ACC112 (cell line): ENCODE data around the gene ZBTB16.

ENCODE experiments used
- H2AFZ ChIP-seq: fragments of 200-600 bp; sonication (generic); one replicate; pipeline ENCODE4 v1.6.0; 2017; ENCODE audit warnings: antibody characterized with exemption, low read length; ENCODE audit not compliant: unreplicated experiment
- H3K27ac ChIP-seq: fragments of 200-600 bp; sonication (generic); 2 replicates; pipeline ENCODE4 v1.5.1; 2014; ENCODE audit warnings: low read depth, mild to moderate bottlenecking, antibody characterized with exemption, low read length, moderate library complexity
- H3K27me3 ChIP-seq: fragments of 200-600 bp; sonication (generic); 2 replicates; pipeline ENCODE4 v1.6.1; 2014; ENCODE audit warnings: mild to moderate bottlenecking, antibody characterized with exemption, low read length, moderate library complexity, mixed read lengths; ENCODE audit not compliant: insufficient read depth
- H3K36me3 ChIP-seq: fragments of 200-600 bp; sonication (generic); 2 replicates; pipeline ENCODE4 v1.6.1; 2016; ENCODE audit warnings: mild to moderate bottlenecking, antibody characterized with exemption, low read length, moderate library complexity, mixed read lengths; ENCODE audit not compliant: insufficient read depth
- H3K4me1 ChIP-seq: fragments of 200-600 bp; sonication (generic); one replicate; pipeline ENCODE4 v1.6.1; 2016; ENCODE audit warnings: low read length, mixed read lengths; ENCODE audit not compliant: insufficient read depth, unreplicated experiment, control insufficient read depth
- H3K4me3 ChIP-seq: fragments of 200-600 bp; sonication (generic); 2 replicates; pipeline ENCODE4 v1.5.1; 2014; ENCODE audit warnings: mild to moderate bottlenecking, low read depth, low read length
- H3K79me2 ChIP-seq: fragments of 200-600 bp; sonication (generic); one replicate; pipeline ENCODE4 v1.6.0; 2016; ENCODE audit warnings: low read length; ENCODE audit not compliant: control insufficient read depth, unreplicated experiment, insufficient read depth

Gene ZBTB16

GRCh38 chr11:114281388-114281956 lies 222.0 kb downstream of the ZBTB16 start:
- H3K4me3 ChIP-seq = no peak overlapping the region
- no peaks in the 10 kb centered on the region for H3K27me3 ChIP-seq
- no peak overlapping the region for H2AFZ ChIP-seq
- H3K4me1 ChIP-seq = peaks cover 38% of the 10 kb centered on the region
- H3K79me2 ChIP-seq = no peaks in the 10 kb centered on the region
- peak overlapping the region; percentile 12; the same call in 1 of the 2 replicates for H3K27ac ChIP-seq
- H3K36me3 ChIP-seq = no peaks in the 10 kb centered on the region

- Histone ChIP-seq H2AFZ (no peak overlapping the region), H3K36me3 (no peaks in the 10 kb centered on the region), H3K27me3 (no peaks in the 10 kb centered on the region), H3K4me1 (peaks cover 42% of the 10 kb centered on the region), H3K4me3 (no peak overlapping the region), H3K79me2 (no peaks in the 10 kb centered on the region), H3K27ac (no peak overlapping the region)
Observed at GRCh38 chr11:114282488-114282887, 223.0 kb downstream of the ZBTB16 start.

- Histone ChIP-seq H3K27me3 (no peaks in the 10 kb centered on the region), H3K79me2 (no peaks in the 10 kb centered on the region), H3K27ac (no peak overlapping the region), H2AFZ (no peak overlapping the region), H3K4me3 (no peak overlapping the region), H3K36me3 (no peaks in the 10 kb centered on the region), H3K4me1 (peaks cover 42% of the 10 kb centered on the region)
Observed at GRCh38 chr11:114283422-114283821, 223.9 kb downstream of the ZBTB16 start.

- Histone ChIP-seq H3K27ac (no peak overlapping the region), H3K79me2 (no peaks in the 10 kb centered on the region), H3K4me1 (peaks cover 42% of the 10 kb centered on the region), H3K36me3 (no peaks in the 10 kb centered on the region), H2AFZ (no peak overlapping the region), H3K27me3 (no peaks in the 10 kb centered on the region), H3K4me3 (no peak overlapping the region)
Observed at GRCh38 chr11:114284021-114284420, 224.5 kb downstream of the ZBTB16 start.

GRCh38 chr11:114284914-114285313 lies 225.4 kb downstream of the ZBTB16 start:
- H3K4me1 ChIP-seq = peaks cover 40% of the 10 kb centered on the region
- H3K27ac ChIP-seq = no peak overlapping the region
- no peak overlapping the region for H2AFZ ChIP-seq
- H3K27me3 ChIP-seq = no peaks in the 10 kb centered on the region
- no peaks in the 10 kb centered on the region for H3K36me3 ChIP-seq
- H3K79me2 ChIP-seq = no peaks in the 10 kb centered on the region
- no peak overlapping the region for H3K4me3 ChIP-seq

- Histone ChIP-seq H3K4me3 (no peak overlapping the region), H3K27ac (peak overlapping the region; percentile 26; the same call in 1 of the 2 replicates), H3K79me2 (no peaks in the 10 kb centered on the region), H3K27me3 (no peaks in the 10 kb centered on the region), H3K4me1 (peaks cover 41% of the 10 kb centered on the region), H3K36me3 (no peaks in the 10 kb centered on the region), H2AFZ (no peak overlapping the region)
Observed at GRCh38 chr11:114285599-114285998, 226.1 kb downstream of the ZBTB16 start.

GRCh38 chr11:114286229-114286628 lies 226.7 kb downstream of the ZBTB16 start:
- no peak overlapping the region for H3K4me3 ChIP-seq
- H3K27me3 ChIP-seq = no peaks in the 10 kb centered on the region
- H3K36me3 ChIP-seq = no peaks in the 10 kb centered on the region
- no peaks in the 10 kb centered on the region for H3K79me2 ChIP-seq
- peak overlapping the region; percentile 26; the same call in 1 of the 2 replicates for H3K27ac ChIP-seq
- peaks cover 36% of the 10 kb centered on the region for H3K4me1 ChIP-seq
- no peak overlapping the region for H2AFZ ChIP-seq

GRCh38 chr11:114287154-114287553 lies 227.6 kb downstream of the ZBTB16 start:
- H3K27ac ChIP-seq = no peak overlapping the region
- H3K36me3 ChIP-seq = no peaks in the 10 kb centered on the region
- no peak overlapping the region for H2AFZ ChIP-seq
- no peak overlapping the region for H3K4me3 ChIP-seq
- H3K79me2 ChIP-seq = no peaks in the 10 kb centered on the region
- H3K27me3 ChIP-seq = no peaks in the 10 kb centered on the region
- peaks cover 32% of the 10 kb centered on the region for H3K4me1 ChIP-seq

GRCh38 chr11:114288136-114288535 lies 228.6 kb downstream of the ZBTB16 start:
- no peaks in the 10 kb centered on the region for H3K79me2 ChIP-seq
- H3K27me3 ChIP-seq = no peaks in the 10 kb centered on the region
- H3K4me3 ChIP-seq = no peak overlapping the region
- H2AFZ ChIP-seq = no peak overlapping the region
- H3K36me3 ChIP-seq = no peaks in the 10 kb centered on the region
- H3K27ac ChIP-seq = no peak overlapping the region
- peaks cover 39% of the 10 kb centered on the region for H3K4me1 ChIP-seq

- H3K4me1 ChIP-seq = peaks cover 54% of the 10 kb centered on the region
- H3K79me2 ChIP-seq = no peaks in the 10 kb centered on the region
- no peaks in the 10 kb centered on the region for H3K36me3 ChIP-seq
- H3K27me3 ChIP-seq = no peaks in the 10 kb centered on the region
- peak overlapping the region; percentile 100 for H3K27ac ChIP-seq
- H3K4me3 ChIP-seq = no peak overlapping the region
- H2AFZ ChIP-seq = no peak overlapping the region
Observed at GRCh38 chr11:114289779-114290178, 230.3 kb downstream of the ZBTB16 start.

- H2AFZ ChIP-seq = no peak overlapping the region
Observed at GRCh38 chr11:114290503-114291235, 231.2 kb downstream of the ZBTB16 start.

More at GRCh38 chr11:114290503-114291235, 231.2 kb downstream of the ZBTB16 start:
- Histone ChIP-seq H3K27ac (peak overlapping the region; percentile 100), H3K4me3 (peak overlapping the region; percentile 75), H3K4me1 (peaks cover 49% of the 10 kb centered on the region), H3K36me3 (no peaks in the 10 kb centered on the region), H3K27me3 (no peaks in the 10 kb centered on the region), H3K79me2 (no peaks in the 10 kb centered on the region)
